Tibial nerve (tissue), 4 donors: ENCODE measurements around the gene ZNF385B.

Experiments
- CTCF ChIP-seq, 5 experiments: fragments of 200-600 bp in 3 of 5; fragments of 450-650 bp in 2 of 5; sonication (generic) in 3 of 5; IDR thresholded peaks; one replicate each; pipeline ENCODE4 v1.5.1; 2016 to 2019; ENCODE audit warnings: antibody characterized with exemption in 5 of 5, mild to moderate bottlenecking in 3 of 5, moderate library complexity in 2 of 5
- EP300 ChIP-seq, 2 donors: sonication (generic); formaldehyde crosslinking; IDR thresholded peaks; one replicate each; pipeline ENCODE4 v1.6.1; 2017; ENCODE audit warnings: antibody characterized with exemption in 2 of 2, mild to moderate bottlenecking in 1 of 2

- TF ChIP-seq CTCF (IDR thresholded peaks at IDR 0.05) (no peak), EP300 (IDR thresholded peaks at IDR 0.05) (no peak)
These were observed 269.7 kb downstream of the ZNF385B start for GRCh38 chr2:179591690-179592089.
